ENCODE data around the gene CHMP6.

Gene CHMP6

GRCh38 chr17:80992077-80992947 is 671 bp downstream of the CHMP6 start:
- no peak for DNase-seq (ENCODE audit: low spot score)

DNA sequence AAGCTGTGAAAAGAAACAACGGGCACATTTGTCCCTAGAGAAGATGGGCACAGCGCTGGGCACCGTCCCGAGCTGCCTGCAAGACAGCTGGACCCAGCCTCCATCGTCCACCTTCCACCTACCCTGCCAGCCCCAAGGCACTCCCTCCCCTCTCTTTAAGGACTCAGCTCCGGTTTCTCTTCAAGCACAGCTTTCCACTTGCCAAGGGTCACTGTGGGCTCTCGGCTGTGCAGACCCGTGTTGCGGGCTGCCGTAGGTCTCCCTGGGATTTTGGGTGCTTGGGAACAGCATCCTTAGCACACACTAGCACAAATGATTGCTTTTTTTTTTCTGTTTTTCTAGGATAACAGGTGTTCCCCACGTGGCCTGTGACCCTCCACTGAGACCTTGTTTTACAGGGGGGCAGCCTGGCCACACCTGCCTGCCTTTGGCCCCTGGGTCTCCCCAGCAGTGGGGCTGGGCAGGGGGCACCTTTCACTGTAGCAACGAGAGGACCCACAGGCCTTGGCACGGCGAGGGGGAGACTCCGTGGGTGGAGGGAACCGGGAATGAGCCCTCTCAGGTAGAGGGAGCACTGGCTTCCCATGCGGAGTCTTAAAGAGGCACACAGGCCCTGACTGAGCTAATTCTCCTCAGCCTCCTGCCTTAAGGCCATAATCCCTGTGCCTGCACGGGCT is 1.4 kb downstream of the CHMP6 start:
- no peak for DNase-seq (ENCODE audit: low spot score)

DNA sequence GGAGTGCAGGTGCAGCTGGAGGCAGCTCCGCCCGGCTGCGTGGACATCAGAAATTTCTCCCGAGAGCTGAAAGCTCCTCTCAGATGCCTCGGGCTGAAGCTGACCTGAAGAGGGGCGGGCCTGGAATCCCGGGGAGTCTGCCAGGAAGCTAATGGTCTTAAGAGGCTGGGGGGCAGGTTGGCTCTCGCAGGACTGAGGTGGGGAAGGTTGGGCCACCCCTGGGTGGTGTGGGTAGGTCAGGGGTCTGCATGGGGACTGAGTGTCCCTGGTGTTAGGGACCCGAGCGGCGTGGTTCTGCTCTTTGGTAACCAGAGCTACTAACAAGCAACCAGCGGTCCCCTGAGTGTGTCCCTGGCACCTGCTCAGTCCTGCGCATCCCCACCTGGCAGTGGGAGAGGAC is 3.5 kb downstream of the CHMP6 start:
- no peak for DNase-seq (ENCODE audit: low spot score)

DNA sequence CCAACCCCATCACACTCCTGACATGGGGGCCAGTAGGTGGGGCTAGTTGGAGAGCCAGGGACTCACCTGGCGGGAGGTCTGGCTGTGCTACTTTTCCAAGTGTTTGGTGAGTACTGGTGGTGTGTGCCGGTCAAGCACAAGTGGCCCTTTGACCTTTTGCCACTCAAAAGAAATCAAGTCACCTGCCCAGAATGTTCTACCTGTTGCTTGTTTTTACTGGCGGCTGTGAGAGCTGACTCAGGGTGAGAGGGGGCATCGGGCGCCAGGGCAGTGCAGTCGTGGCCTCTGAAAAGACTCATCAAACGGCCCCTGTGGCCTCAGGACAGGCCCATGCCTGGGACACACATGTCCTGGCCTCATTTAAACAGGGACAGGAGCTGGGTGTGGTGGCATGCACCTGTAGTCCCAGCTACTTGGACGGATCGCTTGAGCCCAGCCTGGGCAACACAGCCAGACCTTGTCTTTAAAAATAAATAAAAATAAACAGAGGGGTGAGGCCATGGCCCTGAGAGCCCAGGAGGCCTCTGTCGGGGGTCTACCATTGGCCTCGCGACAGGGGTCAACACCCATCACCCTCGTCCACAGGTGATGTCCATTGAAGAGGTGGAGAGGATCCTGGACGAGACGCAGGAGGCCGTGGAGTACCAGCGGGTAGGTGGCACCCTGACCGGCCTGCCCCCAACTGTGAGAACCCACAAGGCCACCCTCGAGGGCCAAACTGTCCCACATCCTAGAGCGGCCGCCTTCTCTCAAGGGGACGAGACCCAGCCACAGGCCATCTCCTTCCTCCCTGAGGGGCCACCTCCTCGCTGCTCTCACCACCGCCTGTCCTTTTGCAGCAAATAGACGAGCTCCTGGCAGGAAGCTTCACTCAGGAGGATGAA is 5.0 kb downstream of the CHMP6 start:
- no peak for DNase-seq (ENCODE audit: low spot score)

GRCh38 chr17:80997424-80998117 is 5.9 kb downstream of the CHMP6 start:
- DNase-seq (ENCODE audit: low spot score), result no peak

GRCh38 chr17:80998118-80998747 is 6.6 kb downstream of the CHMP6 start:
- no peak for DNase-seq (ENCODE audit: low spot score)

- DNase-seq (ENCODE audit: low spot score), result no peak
Observed at GRCh38 chr17:80998748-80999535, 7.3 kb downstream of the CHMP6 start.

- no peak for DNase-seq (ENCODE audit: low spot score)
Observed at GRCh38 chr17:80999536-81000333, 8.1 kb downstream of the CHMP6 start.

- DNase-seq (ENCODE audit: low spot score), result no peak
Observed at GRCh38 chr17:81000334-81000630, 8.6 kb downstream of the CHMP6 start.

- DNase-seq (ENCODE audit: low spot score), result no peak
Observed at GRCh38 chr17:81000631-81001357, 9.2 kb downstream of the CHMP6 start.

DNA sequence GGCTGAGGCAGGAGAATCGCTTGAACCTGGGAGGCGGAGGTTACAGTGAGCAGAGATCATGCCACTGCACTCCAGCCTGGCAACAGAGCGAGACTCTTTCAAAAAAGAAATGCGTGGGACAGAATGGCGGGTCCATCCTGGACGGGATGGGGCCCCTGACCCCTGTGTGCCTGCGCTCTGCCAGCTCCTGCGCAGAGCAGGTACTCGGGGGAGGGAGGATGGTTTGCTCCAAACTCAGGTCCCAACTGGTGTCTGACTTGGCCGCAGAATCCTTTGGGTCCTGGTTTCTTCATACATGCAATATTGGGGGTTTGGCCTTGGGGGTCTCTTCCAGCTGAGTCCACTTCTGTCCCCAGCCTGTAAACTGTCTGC is 10.4 kb downstream of the CHMP6 start:
- DNase-seq (ENCODE audit: low spot score), result no peak

DNA sequence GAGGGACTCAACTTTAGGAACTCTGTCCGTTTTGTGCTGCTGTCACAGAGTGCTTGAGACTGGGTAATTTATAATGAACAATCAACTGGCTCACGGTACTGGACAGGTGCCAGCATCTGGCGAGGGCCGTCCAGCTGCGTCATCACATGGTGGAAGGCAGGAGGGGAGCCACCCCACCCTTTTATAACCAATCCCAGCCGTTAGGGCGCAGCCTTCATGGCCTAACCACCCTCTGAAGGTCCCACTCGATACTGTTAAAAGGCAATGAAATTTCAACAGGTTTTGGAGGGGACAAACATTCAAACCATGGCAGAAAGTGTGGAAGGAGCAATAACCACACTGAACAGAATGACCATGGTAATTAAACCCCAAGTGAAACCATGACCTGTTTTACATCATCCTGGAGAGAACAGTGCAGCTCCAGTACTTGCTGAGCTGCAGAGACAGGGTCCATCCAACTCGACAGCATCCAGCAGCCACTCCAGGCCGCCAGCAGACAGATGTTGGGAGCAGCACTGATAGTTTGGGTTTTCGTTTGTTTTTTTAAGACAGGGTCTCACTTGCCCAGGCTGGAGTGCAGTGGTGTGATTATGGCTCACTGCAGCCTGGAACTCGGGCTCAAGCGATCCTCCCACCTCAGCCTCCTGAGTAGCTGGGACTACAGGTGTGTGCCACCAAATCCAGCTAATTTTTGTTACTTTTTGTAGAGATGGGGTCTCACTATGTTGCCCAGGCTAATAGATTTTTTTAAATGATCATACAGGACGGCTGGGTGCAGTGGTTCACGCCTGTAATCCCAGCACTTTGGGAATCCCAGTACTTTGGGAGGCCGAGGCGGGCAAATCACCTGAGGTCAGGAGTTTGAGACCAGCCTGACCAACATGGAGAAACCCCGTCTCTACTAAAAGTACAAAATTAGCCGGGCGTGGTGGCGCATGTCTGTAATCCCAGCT is 11.0 kb downstream of the CHMP6 start:
- DNase-seq (ENCODE audit: low spot score), result no peak

DNA sequence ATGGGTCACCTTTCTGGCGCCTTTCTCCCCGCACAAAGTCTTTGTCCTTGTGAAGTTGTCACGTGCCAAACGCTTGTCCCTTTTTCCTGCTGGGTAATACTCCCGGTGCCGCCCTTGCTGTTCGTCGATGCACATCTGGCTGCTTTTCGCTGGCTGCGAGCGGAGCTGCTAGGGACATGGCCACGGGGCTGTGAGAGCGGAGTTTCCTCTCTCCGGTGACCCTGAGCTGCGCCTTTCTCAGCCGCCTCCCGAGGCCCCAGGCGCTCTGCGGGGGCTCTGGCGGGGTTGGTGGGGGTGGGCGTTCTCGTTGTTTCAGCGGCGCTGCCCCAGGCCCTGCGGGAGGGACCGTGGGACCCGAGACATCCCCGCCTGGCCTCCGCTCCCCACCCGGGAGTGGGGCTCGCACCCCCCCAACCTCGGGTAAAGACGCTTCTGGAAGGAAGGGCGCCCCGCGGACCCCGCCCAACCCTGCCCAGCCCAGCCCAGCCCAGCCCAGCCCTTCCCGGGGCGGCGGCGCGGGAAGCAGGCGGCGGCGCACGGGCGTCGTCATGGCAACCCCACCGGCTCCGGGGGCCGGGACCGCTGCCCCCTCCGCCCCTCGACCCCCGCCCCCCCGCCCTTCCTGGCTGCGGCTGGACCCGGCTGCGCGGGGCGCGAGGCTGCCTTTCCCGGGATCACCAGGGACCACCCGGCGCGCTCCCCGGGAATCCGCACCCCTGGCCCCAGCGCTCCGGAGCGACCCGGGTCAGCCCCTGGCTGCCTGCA is 12.3 kb downstream of the CHMP6 start:
- DNase-seq (ENCODE audit: low spot score), result no peak

GRCh38 chr17:81006891-81007290 is 15.2 kb downstream of the CHMP6 start:
- DNase-seq (ENCODE audit: low spot score), result no peak

DNA sequence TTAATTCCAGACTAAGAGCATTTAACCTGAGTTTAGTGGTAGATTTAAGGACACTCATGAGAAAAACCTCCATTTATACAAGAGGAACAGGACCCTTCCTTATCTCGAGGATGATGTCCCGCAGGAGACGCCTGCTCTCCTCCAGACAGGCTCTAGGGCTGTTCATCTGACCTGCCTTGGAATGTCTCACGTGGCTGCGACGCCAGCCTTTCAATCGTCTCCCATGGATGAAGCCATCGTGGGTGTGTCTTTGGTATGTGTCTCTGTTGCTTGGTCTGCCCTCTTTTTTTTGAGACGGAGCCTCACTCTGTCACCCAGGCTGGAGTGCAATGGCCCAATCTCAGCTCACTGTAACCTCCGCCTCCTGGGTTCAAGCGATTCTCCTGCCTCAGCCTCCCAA is 16.5 kb downstream of the CHMP6 start:
- no peak for DNase-seq (ENCODE audit: low spot score)

GRCh38 chr17:81009136-81009535 is 17.5 kb downstream of the CHMP6 start:
- no peak for DNase-seq (ENCODE audit: low spot score)

DNA sequence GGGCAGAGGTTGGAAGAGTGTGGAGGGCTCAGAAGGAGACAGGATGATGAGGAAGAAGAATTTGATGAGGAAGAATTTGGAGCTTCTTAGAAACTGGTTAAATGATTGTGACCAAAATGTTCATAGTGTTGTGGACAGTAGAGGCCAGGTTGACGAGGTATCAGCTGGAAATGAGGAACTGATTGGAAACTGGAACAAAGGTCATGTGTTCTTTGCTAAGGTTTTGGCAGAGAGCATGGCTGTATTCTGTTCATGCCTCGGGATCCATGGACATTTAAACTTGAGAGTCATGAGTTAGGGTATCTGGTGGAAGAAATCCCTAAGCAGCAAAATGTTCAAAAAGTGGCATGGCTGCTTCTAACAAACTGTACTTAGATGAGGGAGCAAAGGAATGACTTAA is 19.3 kb downstream of the CHMP6 start:
- DNase-seq (ENCODE audit: low spot score), result no peak
